Activated CD4-positive, alpha-beta T cell treated with anti-CD3 and anti-CD28 coated beads, Interleukin-2, amount 10 ng/mL, durations not matched to agents 24 days and 14 days (primary cell): ENCODE results near the gene GEMIN5. TPM values are rescaled to one million over a fixed set of nuclear protein-coding genes. Genes with fewer than 3 reads are reported as not detected.
"Not testable (repeated sequence)": the region's sequence is repeated elsewhere in the genome, so short reads cannot be mapped to it uniquely, and the experiment has no call there.

Experiments used
- DNase-seq: peaks from one replicate; pipeline ENCODE4 v3.0.0; 2022
- H3K27ac Mint-ChIP-seq: one replicate; pipeline ENCODE4 v1.8.0; 2022; ENCODE audit warnings: mild to moderate bottlenecking, mixed read lengths
- H3K27me3 Mint-ChIP-seq: one replicate; pipeline ENCODE4 v1.8.0; 2022; ENCODE audit warnings: mixed read lengths
- H3K36me3 Mint-ChIP-seq: one replicate; pipeline ENCODE4 v1.8.0; 2022; ENCODE audit warnings: low read depth, mild to moderate bottlenecking, mixed read lengths
- H3K4me1 Mint-ChIP-seq: one replicate; pipeline ENCODE4 v1.8.0; 2021; ENCODE audit warnings: mixed read lengths
- H3K4me3 Mint-ChIP-seq: one replicate; pipeline ENCODE4 v1.8.0; 2022; ENCODE audit warnings: mild to moderate bottlenecking, moderate library complexity, mixed read lengths
- H3K9me3 Mint-ChIP-seq: one replicate; pipeline ENCODE4 v1.8.0; 2021; ENCODE audit warnings: mixed read lengths
- intact Hi-C: fragments of 100-400 bp; cut with micrococcal nuclease; formaldehyde crosslinking; loops from one replicate; pipeline ENCODE4 v1.15.1; 2023
- total RNA-seq: library from RNA; stranded (reverse); gene quantifications from 2 replicates; pipeline ENCODE4 v1.2.3, GENCODE V29; 2022

GEMIN5 gene
- total RNA-seq, 1 donor from 2014 or later: 44.7 TPM

GRCh38 chr5:154923441-154924430 is 14.3 kb downstream of the GEMIN5 start:
- H3K4me3 Mint-ChIP-seq: no peak overlapping the region
- no peak overlapping the region for H3K27ac Mint-ChIP-seq
- H3K27me3 Mint-ChIP-seq: no peaks in the 10 kb centered on the region
- no peak for DNase-seq
- H3K9me3 Mint-ChIP-seq: no peaks in the 10 kb centered on the region
- intact Hi-C loops: no loop called here
- H3K4me1 Mint-ChIP-seq: no peaks in the 10 kb centered on the region
- H3K36me3 Mint-ChIP-seq: peaks cover 54% of the 10 kb centered on the region

- intact Hi-C loops: no loop called here
- DNase-seq: no peak
- H3K4me3 Mint-ChIP-seq: no peak overlapping the region
- peaks cover 37% of the 10 kb centered on the region for H3K36me3 Mint-ChIP-seq
- H3K27ac Mint-ChIP-seq: no peak overlapping the region
- no peaks in the 10 kb centered on the region for H3K27me3 Mint-ChIP-seq
- no peaks in the 10 kb centered on the region for H3K9me3 Mint-ChIP-seq
- no peaks in the 10 kb centered on the region for H3K4me1 Mint-ChIP-seq
Measured at GRCh38 chr5:154917757-154918156, 20.3 kb downstream of the GEMIN5 start.

DNA sequence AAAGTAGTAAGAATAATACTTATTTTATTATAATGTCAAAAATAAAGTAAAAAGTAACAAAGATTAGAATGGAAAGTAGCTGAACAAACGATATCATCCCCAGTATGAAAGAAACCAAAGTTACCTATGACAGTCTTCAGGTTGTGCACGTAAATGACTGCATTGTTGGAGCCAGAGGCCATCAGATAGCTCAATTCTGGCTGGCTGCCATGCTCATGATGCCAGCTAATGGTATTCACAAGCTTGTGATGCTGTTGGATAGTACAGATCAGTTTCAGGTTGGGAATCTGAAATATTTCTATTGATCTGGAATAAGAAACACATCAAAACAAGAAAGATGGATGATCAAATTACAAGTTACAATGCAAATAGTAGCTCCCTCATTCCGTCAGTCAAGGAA is 21.1 kb downstream of the GEMIN5 start:
- H3K27me3 Mint-ChIP-seq: no peaks in the 10 kb centered on the region
- H3K9me3 Mint-ChIP-seq: no peaks in the 10 kb centered on the region
- DNase-seq: no peak
- H3K4me3 Mint-ChIP-seq: no peak overlapping the region
- H3K27ac Mint-ChIP-seq: no peak overlapping the region
- peaks cover 44% of the 10 kb centered on the region for H3K36me3 Mint-ChIP-seq
- intact Hi-C loops: no loop called here
- H3K4me1 Mint-ChIP-seq: no peaks in the 10 kb centered on the region

DNA sequence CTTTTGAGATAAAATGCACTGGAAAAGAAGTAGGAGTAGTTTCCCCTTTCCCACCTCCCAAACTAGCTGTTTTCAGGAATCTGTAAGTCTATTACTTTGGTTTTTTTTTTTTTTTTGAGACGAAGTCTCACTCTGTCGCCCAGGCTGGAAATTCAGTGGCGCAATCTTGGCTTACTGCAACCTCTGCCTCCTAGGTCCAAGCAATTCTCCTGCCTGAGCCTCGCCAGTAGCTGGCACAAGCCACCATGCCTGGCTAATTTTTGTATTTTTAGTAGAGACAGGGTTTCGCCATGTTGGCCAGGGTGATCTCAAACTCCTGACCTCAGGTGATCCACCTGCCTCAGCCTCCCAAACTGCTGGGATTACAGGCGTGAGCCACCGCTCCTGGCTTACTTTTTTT is 32.4 kb downstream of the GEMIN5 start:
- H3K4me3 Mint-ChIP-seq, H3K27me3 Mint-ChIP-seq, H3K9me3 Mint-ChIP-seq, DNase-seq, H3K27ac Mint-ChIP-seq, H3K4me1 Mint-ChIP-seq, intact Hi-C loops: not testable (repeated sequence)
- peaks cover 52% of the 10 kb centered on the region for H3K36me3 Mint-ChIP-seq

DNA sequence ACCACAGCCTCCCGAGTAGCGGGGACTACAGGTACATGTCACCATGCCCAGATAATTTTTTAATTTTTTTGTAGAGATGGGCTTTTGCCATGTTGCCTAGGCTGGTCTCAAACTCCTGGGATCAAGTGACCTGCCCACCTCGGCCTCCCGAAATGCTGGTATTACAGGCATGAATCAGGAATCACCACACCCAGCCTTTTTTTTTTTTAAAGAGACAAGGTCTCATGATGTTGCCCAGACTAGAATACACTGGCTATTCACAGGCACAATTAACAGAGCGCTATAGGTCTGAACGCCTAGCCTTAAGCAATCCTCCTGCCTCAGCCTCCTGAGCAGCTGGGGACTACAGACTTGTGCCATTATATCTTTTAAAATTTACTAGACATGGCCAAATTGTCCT is 36.1 kb downstream of the GEMIN5 start:
- DNase-seq: no peak
- no peaks in the 10 kb centered on the region for H3K9me3 Mint-ChIP-seq
- no peaks in the 10 kb centered on the region for H3K27me3 Mint-ChIP-seq
- no peak overlapping the region for H3K4me3 Mint-ChIP-seq
- intact Hi-C loops: no loop called here
- H3K36me3 Mint-ChIP-seq: peaks cover 50% of the 10 kb centered on the region
- H3K4me1 Mint-ChIP-seq: no peaks in the 10 kb centered on the region
- no peak overlapping the region for H3K27ac Mint-ChIP-seq

- Mint-ChIP-seq H3K4me3 (no peak overlapping the region), H3K27ac (no peak overlapping the region), H3K27me3 (no peaks in the 10 kb centered on the region), H3K9me3 (no peaks in the 10 kb centered on the region), H3K36me3 (peaks cover 53% of the 10 kb centered on the region), H3K4me1 (no peaks in the 10 kb centered on the region)
- DNase-seq: no peak
- intact Hi-C loops: no loop called here
Measured at GRCh38 chr5:154901276-154901675, 36.7 kb downstream of the GEMIN5 start.

DNA sequence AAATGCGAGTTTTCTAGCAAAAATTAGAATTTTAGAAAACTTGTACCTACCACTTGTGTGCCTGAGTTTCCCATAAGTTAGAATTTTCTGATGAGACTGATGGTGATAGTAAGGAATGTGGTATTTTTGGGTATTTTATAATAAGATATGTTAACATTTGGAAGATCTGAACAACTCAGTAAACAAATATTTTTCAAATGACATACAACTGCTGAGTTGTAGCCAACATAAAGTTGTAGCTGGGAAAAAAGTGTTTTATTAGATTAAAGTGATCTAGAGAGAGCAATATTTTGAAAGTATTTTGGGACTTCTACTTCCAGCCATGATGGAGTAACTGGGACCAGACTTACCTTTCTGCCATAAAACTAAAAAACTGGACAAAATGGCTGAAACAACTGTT is 37.9 kb downstream of the GEMIN5 start:
- H3K9me3 Mint-ChIP-seq: no peaks in the 10 kb centered on the region
- H3K4me1 Mint-ChIP-seq: no peaks in the 10 kb centered on the region
- no peak for DNase-seq
- intact Hi-C loops: no loop called here
- no peaks in the 10 kb centered on the region for H3K27me3 Mint-ChIP-seq
- peaks cover 61% of the 10 kb centered on the region for H3K36me3 Mint-ChIP-seq
- no peak overlapping the region for H3K27ac Mint-ChIP-seq
- no peak overlapping the region for H3K4me3 Mint-ChIP-seq

DNA sequence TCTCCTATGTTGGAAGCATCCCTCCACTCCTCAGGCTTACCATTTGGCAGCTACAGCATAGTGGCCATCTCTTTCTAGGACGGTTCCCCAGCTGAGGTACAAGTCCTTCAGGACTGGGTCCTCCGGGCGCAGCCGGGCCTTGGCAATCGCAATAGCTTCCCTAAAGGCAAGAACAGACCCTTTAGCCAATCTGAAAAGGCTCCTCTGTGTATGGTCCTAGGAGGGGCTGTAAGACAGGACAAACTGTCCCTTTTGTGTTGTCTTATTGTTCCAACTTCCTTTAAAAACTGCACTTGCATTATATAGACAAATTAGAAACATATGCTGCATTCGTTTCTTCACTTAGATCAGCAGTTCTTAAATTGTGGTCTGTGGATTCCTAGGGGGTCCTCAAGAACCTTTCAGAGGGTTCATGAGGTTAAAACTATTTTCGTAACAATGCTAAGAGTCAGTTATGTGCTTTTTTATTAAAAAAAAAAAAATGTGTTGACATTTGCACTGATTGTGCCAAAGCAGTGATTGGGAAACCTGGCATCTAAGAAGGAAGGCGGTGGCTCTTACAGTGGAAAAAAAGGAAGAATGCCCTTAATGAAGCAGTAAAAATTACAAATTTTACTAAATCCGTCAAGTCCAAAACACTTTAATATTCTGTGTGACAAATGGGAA is 38.7 kb downstream of the GEMIN5 start:
- H3K36me3 Mint-ChIP-seq: peaks cover 59% of the 10 kb centered on the region
- no peak overlapping the region for H3K27ac Mint-ChIP-seq
- intact Hi-C loops: no loop called here
- no peaks in the 10 kb centered on the region for H3K9me3 Mint-ChIP-seq
- H3K27me3 Mint-ChIP-seq: no peaks in the 10 kb centered on the region
- no peak for DNase-seq
- no peaks in the 10 kb centered on the region for H3K4me1 Mint-ChIP-seq
- H3K4me3 Mint-ChIP-seq: no peak overlapping the region

- Mint-ChIP-seq H3K9me3 (no peaks in the 10 kb centered on the region), H3K36me3 (peaks cover 59% of the 10 kb centered on the region), H3K27ac (no peak overlapping the region), H3K4me3 (no peak overlapping the region), H3K4me1 (no peaks in the 10 kb centered on the region), H3K27me3 (no peaks in the 10 kb centered on the region)
- intact Hi-C loops: no loop called here
- DNase-seq: no peak
Measured at GRCh38 chr5:154898210-154898609, 39.8 kb downstream of the GEMIN5 start.

- Mint-ChIP-seq H3K9me3 (no peaks in the 10 kb centered on the region), H3K27me3 (no peaks in the 10 kb centered on the region), H3K4me1 (no peaks in the 10 kb centered on the region), H3K27ac (no peak overlapping the region), H3K4me3 (no peak overlapping the region), H3K36me3 (peaks cover 57% of the 10 kb centered on the region)
- intact Hi-C loops: no loop called here
- no peak for DNase-seq
Measured at GRCh38 chr5:154896562-154897165, 41.3 kb downstream of the GEMIN5 start.

DNA sequence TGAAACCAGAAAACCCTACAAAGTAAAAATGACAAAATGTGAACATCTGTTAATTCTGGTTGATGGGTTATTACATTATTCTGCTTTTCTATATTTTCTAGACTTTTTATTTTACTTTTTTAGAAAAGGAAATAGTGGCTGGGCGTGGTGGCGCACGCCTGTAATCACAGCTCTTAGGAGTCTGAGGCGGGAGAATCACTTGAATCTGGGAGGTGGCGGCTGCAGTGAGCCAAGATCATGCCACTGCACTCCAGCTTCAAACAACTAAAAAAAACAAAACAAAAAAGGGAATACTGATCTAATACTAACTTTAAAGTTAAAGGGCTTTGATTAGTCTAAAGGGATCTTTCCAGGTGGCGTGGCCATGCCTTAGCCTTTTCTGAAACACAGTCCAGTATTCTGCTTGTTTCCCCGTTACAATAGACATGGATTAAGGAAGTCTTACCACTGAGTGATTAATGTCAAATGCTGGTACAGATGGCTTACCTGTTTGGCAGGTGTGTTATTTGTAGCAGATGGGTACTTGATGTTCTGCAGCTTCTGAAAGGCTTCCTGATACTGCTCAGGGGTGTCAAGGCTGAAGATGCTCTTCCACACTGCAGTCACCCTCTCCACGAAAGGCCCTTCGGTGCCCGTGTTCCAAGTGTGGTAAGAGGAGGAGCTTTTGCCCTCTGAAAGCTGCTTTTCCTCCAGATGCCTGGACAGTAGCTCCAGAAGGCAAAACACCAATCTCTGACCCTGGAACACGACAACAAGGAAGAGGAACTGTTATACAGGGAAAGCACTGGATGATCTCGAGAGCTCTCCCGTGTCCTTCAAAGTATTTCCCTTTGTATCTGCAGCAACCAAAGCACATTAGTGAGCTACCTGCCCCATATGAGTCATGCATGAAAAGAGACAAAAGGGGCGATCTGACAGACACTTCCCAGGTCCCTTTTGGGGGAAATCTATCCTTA is 42.1 kb downstream of the GEMIN5 start:
- intact Hi-C loops: no loop called here
- Mint-ChIP-seq H3K36me3 (peaks cover 59% of the 10 kb centered on the region), H3K27me3 (no peaks in the 10 kb centered on the region), H3K4me3 (no peak overlapping the region), H3K4me1 (no peaks in the 10 kb centered on the region), H3K9me3 (no peaks in the 10 kb centered on the region), H3K27ac (no peak overlapping the region)
- DNase-seq: no peak

DNA sequence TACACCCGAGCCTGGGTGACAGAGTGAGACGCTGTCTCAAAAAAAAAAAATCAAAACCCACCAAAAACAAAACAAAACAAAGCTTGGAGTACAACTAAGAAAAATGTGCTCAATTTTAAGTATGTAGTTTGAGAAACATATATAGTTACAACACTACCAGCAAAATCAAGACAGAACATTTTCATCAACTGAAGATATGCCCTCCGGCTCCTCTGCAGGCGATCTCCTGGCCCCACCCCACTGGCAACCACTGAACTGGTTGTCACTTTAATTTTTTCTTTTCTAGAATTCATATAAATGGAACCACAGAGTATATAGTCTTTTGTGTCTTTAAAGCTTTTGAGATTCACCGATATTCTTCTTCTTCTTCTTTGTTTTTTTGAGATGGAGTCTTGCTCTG is 44.6 kb downstream of the GEMIN5 start:
- intact Hi-C loops: no loop called here
- H3K27ac Mint-ChIP-seq: peak overlapping the region; percentile 5
- H3K4me3 Mint-ChIP-seq: no peak overlapping the region
- H3K9me3 Mint-ChIP-seq: no peaks in the 10 kb centered on the region
- H3K27me3 Mint-ChIP-seq: no peaks in the 10 kb centered on the region
- no peak for DNase-seq
- H3K36me3 Mint-ChIP-seq: peaks cover 64% of the 10 kb centered on the region
- H3K4me1 Mint-ChIP-seq: no peaks in the 10 kb centered on the region

DNA sequence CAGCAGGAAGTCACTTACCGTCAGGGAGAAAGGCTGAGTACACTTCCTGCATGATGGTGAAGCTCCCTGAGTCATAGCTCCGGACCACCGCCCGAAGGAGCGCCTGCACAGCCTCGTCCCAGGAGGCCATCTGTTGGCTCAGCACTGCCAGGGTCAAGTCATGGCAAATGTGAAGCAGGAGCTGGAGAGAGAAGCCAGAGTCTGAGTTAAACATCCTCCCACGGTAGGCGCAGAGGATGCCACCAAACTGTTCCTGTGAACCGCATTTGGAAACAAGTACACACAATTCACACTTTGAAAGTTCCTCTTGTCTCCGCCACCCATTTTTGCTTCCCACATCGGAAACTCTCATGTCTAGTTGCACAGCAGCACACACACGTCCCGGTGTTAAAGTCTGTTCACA is 45.6 kb downstream of the GEMIN5 start:
- Mint-ChIP-seq H3K36me3 (peaks cover 68% of the 10 kb centered on the region), H3K9me3 (peaks cover under 1% of the 10 kb centered on the region), H3K27me3 (no peaks in the 10 kb centered on the region), H3K4me1 (no peaks in the 10 kb centered on the region), H3K27ac (no peak overlapping the region), H3K4me3 (no peak overlapping the region)
- intact Hi-C loops: no loop called here
- DNase-seq: no peak
